PC-3 (cell line): Measurements from ENCODE around the gene RAB31.

ENCODE experiments used
- CTCF ChIP-seq: fragments of 300-600 bp; sonication (generic); conservative IDR thresholded peaks from 2 replicates; pipeline ENCODE4 v1.5.1; 2017; ENCODE audit warnings: antibody characterized with exemption, low read depth, mild to moderate bottlenecking, low read length
- EZH2 ChIP-seq: fragments of 300-600 bp; sonication (generic); IDR thresholded peaks from one replicate; pipeline ENCODE4 v1.6.1; 2017; ENCODE audit warnings: antibody characterized with exemption, mild to moderate bottlenecking, low read length; ENCODE audit not compliant: unreplicated experiment
- EZH2phosphoT487 ChIP-seq: fragments of 300-600 bp; sonication (generic); IDR thresholded peaks from 2 replicates; pipeline ENCODE4 v1.6.1; 2018; ENCODE audit warnings: mild to moderate bottlenecking, antibody characterized with exemption, low read length, borderline replicate concordance

DNA sequence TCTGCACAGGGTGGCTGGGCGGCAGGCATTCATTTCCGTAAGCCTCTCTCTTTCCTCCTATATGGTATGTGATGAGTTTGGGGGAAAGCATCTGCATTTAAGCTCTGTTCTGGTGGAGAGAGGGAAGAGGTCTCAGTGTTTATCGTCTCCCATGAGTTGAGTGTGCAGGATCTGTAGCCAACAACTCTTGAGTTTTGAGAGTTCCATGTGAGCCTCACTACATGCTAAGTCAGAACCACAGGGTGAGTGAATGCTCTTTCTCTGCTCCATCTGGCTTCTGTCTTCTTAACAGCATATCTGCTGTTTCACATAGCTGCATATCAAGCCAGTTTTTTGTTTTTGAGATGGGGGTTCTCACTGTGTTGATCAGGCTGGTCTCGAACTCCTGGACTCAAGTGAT, 22.7 kb downstream of the RAB31 start:
- no peak for TF ChIP-seq EZH2
- no peak for TF ChIP-seq CTCF
- no peak for TF ChIP-seq EZH2phosphoT487
